HG03342 (cell line): Measurements from ENCODE around the gene ANTXR1.
"Not testable (repeated sequence)": the region's sequence is repeated elsewhere in the genome, so short reads cannot be mapped to it uniquely, and the experiment has no call there.

Source experiments
- ATAC-seq: cut with Tn5 transposase; IDR thresholded peaks from one replicate; pipeline ENCODE4 v1.9.1; 2021; ENCODE audit warnings: mild to moderate bottlenecking, moderate library complexity; ENCODE audit not compliant: unreplicated experiment

Gene ANTXR1

GRCh38 chr2:69255760-69256159 is 242.8 kb downstream of the ANTXR1 start:
- no peak for ATAC-seq

- not testable (repeated sequence) for ATAC-seq
Measured at GRCh38 chr2:69259994-69260591, 247.1 kb downstream of the ANTXR1 start.

DNA sequence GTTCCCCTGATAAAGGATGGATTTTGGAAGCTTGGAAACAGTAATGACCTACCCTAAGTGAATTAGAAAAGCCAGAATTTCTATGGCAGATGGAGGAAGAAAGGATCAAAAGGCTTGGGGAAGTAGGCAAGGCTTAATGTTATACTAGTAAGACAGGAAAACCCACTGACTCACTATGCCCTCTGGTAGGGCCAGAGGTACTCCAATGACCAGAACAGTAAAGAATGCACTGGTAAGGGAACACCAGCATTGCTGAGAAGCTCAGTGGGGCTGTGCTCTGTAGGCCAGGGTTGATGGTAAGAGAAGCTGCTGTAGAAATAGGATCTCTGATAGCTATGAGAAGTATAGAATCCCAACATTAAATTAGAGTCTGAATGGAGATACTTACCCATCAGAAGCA is 247.7 kb downstream of the ANTXR1 start:
- no peak for ATAC-seq

GRCh38 chr2:69269330-69269729 is 256.4 kb downstream of the ANTXR1 start:
- no peak for ATAC-seq

DNA sequence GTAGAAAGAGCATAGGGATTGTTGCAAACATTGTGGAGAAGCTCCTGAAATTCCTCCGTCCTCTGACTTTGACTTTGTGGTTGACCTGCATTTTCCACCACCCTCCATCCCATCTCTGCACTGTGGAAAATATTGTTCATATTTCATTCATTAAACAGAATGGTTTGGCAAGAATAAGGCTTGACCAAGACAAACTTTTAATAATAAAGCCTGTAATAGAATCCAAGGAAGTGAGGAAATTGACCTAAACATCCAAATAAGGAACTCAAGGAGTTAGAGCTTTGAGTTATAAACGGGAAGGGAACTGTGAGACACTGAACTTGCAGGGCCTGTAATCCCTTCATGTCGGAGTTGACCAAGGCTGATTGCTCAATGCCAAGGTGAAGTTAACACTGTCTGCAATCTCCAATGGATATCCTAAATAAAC is 258.9 kb downstream of the ANTXR1 start:
- no peak for ATAC-seq

DNA sequence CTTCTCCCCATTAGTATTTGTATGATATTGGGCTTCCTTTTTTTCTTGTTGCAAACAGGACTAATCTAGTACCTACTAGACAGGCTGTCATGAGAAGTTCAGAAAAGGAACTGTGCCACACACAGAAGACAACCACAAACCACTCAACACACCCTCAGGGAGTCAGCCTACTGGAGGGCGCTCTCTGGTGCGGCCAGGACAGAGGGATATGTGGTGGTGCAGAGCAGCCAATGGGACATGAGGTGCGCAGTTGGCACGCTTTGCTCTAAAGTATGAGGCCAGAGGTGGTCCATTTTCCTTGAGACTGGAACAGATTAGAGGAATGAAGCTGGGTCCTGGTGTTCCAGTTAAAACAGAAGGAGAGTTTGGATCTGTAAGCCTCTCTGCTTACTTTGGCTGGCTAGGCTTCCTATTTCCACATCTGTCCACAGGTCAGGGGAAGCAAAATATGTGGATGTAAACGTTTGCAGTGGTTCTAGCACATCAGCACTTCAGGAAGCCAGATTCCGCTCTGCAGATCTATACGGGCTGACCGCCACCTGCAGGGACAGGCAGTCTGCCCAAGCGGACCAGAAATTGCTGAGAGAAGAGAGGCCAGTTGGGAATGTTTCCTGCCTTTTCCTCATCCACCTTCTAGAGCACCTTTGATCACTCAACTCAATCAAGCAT is 260.0 kb downstream of the ANTXR1 start:
- ATAC-seq, result no peak

- ATAC-seq, result no peak
Measured at GRCh38 chr2:69275490-69275889, 262.5 kb downstream of the ANTXR1 start.

GRCh38 chr2:69278366-69278765 is 265.4 kb downstream of the ANTXR1 start:
- ATAC-seq, result no peak

- ATAC-seq, result no peak
Measured at GRCh38 chr2:69279211-69279610, 266.2 kb downstream of the ANTXR1 start.

DNA sequence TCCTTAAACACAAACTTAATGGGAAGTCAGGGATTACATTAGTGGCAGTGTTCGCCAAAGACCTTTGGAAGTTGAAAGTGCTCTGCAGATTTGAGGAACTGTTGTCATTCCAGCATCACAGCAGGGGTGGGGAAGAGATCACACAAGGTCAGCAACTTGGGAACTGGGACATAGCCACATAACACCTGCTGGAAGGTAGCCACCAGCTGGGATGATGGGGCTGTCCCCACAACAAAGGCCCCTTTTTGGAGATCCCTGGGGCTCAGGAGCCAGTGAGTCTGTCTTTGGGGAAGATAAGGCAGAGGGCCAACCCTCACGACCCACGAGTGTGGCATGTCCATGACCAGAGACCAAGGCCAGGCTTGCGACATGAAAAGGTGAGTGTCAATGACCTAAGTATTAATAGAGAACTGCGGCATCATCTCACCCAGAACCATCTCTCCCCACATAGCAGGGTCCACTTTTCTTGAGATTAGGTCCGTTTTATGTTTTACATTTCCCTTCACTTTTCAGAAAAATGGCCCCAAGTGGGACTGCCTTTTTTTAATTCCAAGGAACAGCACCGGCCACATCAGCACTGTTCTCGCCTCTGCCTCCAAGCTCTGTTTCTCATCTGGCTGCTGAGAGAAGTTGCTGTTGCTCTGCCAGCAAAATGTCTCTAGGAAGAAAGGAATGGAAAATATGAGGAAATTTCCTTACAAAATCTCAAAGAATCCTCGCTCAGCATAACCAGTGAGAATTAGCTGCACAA is 267.1 kb downstream of the ANTXR1 start:
- no peak for ATAC-seq

- no peak for ATAC-seq
Measured at GRCh38 chr2:69280796-69281412, 267.9 kb downstream of the ANTXR1 start.

DNA sequence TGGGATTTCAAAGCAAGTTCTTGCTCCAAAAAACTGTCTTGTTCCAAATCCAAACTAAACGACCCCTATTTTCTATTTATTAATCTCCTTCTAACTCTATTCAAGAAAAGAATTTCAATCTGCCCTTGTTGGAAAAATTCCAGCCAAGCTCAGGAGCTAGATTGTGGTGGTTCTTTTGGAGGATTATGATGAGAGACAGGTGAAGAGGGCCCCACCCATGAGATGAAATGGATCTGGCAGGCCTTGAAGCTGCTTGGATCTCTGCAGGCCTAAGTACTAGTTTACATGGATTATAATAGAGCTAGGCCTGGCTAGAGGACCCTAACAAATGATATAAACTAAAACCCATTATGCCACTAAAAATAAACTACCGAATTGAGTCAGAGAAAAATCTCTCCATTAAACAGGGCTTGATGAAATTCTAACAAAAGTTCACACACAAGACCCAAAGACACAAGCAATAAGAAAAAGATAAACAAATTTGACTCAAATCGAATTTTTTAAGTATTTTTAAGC is 272.5 kb downstream of the ANTXR1 start:
- ATAC-seq, result no peak

GRCh38 chr2:69287544-69287943 is 274.6 kb downstream of the ANTXR1 start:
- ATAC-seq, result no peak

GRCh38 chr2:69288429-69288828 is 275.4 kb downstream of the ANTXR1 start:
- ATAC-seq, result no peak

DNA sequence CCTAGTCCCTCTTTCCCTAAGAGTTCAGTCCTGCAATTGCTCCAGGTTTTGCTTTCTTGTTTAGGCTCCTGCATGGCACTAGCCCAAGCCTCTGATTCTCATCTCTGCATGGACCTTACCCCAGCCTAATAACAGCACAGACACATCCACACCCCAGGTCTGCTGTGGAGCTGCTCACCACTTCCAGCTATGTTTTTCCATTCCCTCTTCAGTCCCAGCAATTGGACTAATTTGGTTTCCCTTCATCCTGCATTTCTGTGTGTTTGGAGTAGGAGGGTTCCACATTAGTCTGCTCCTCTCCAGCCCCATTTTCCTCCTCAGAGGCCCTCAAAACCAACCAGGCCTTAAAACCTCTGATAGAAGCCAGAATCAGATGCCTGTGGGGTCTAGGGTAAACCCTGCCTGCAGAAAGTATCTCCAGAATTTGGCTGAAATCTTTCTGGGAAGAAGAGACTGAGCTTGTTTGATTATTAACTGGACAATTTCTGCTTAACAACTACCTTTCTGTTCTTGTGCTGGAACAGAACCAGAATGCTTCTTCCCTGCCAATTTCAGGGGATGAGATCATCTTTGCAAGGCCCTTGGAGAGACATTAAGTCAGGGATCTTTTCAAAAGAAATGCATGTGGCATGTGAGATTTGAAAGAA is 278.1 kb downstream of the ANTXR1 start:
- no peak for ATAC-seq

DNA sequence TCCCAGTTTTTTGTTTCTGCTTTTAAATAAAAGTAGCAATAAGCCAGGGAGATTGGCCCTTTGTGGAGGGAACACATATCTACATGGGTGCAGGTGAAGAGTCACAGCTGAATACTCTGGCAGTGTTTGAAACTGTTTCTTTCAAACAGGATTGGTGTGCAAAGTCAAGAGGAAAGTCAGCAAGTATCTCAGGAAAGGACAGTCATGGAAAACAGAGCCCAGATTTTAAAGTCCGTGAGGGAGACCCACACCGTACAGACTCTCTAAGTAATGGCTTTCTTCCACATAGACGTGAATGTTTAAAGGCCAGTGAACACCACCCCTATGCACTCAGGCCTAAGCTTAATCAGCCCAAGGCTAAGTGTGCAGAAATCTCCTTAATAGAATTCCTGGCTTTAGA is 278.7 kb downstream of the ANTXR1 start:
- no peak for ATAC-seq

- no peak for ATAC-seq
Measured at GRCh38 chr2:69292256-69292655, 279.3 kb downstream of the ANTXR1 start.

GRCh38 chr2:69296421-69296820 is 283.4 kb downstream of the ANTXR1 start:
- ATAC-seq, result no peak

- ATAC-seq, result no peak
Measured at GRCh38 chr2:69297216-69297615, 284.2 kb downstream of the ANTXR1 start.

DNA sequence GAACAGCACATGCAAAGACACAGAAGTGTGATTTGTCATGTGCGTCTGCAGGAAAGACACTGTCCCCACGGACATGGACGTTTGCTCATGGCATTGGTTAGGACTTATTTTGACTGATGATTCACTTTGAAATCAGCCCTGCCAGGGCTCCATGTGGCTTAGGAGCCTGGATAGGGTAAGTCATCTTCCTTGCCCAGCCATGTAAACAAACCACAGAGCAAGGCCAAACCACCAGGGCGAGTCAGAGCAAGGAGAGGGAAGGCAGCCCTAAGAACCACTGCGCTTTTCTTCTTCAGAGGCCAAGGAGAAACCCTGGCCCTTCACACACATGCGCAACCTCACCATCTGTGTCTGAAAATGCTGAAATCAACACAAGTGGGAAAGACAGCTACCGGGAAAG is 285.3 kb downstream of the ANTXR1 start:
- ATAC-seq, result no peak

DNA sequence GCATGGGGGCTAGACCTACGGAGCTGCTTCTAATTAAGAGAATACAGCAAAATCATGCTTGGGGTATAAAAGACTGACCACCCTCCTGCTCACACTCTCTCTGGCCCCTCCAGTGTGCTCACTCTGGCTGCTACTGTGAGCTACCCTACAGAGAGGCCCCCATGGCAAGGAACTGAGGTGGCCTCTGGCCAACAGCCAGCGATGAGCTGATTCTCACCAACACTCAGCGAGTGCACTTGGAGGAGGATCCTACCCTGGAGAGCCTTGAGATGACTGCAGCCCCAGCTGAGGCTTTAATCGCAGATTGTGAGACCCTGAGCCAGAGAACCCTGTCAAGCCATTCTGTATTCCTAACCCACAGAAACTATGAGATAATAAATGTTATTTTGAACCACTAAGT is 285.9 kb downstream of the ANTXR1 start:
- ATAC-seq, result no peak
